ENCODE data around the gene SH3PXD2A.
A peak's percentile ranks its signal among the peaks of the same experiment; 100 is the strongest.

The SH3PXD2A gene

GRCh38 chr10:103687172-103687571 lies 168.2 kb downstream of the SH3PXD2A start:
- Histone ChIP-seq H2BK120ac (ENCODE audit: insufficient read depth, low read length, poor library complexity) (no peak overlapping the region), H3K9me3 (ENCODE audit: insufficient read depth, low read depth, low read length) (no peaks in the 10 kb centered on the region), H3K4me1 (ENCODE audit: control insufficient read depth in 1 of 2, insufficient read depth in 2 of 2, low read length in 2 of 2) (peaks cover 0 to 4% of the 10 kb centered on the region in 2 experiments), H3K79me2 (ENCODE audit: control insufficient read depth, insufficient read depth, low read length, poor library complexity) (no peaks in the 10 kb centered on the region), H4K91ac (ENCODE audit: low read depth, low read length) (no peak overlapping the region), H3K18ac (ENCODE audit: low read length) (no peak overlapping the region), H3K9ac (ENCODE audit: low read length) (no peak overlapping the region), H3K23ac (ENCODE audit: low read length) (no peak overlapping the region), H3K4me2 (ENCODE audit: low read length) (no peak overlapping the region), H2BK5ac (ENCODE audit: low read depth, low read length, poor library complexity) (no peak overlapping the region), H2AFZ (ENCODE audit: insufficient read depth, low read length, poor library complexity) (no peak overlapping the region), H2AK5ac (ENCODE audit: low read length) (no peak overlapping the region), H4K8ac (ENCODE audit: low read depth, low read length) (no peak overlapping the region), H3K36me3 (ENCODE audit: control insufficient read depth in 1 of 2, insufficient read depth in 2 of 2, low read length in 2 of 2) (no peaks in the 10 kb centered on the region), H2BK12ac (ENCODE audit: low read length) (no peak overlapping the region), H4K12ac (ENCODE audit: low read depth, low read length) (no peak overlapping the region), H3K79me1 (ENCODE audit: low read length) (peaks cover 3% of the 10 kb centered on the region), H3K4me3 (ENCODE audit: low read depth, low read length) (no peak overlapping the region), H3K14ac (ENCODE audit: low read length) (no peak overlapping the region), H3K27me3 (ENCODE audit: insufficient read depth, low read length) (no peaks in the 10 kb centered on the region), H3K27ac (ENCODE audit: low read depth, low read length) (no peak overlapping the region), H3K4ac (ENCODE audit: low read depth, low read length) (no peak overlapping the region)
- no peak for DNase-seq
- no CpG with 5 or more reads among the region's 6 CpGs for WGBS (ENCODE audit: extremely low coverage, insufficient coverage, insufficient read length)

GRCh38 chr10:103685880-103686669 lies 169.3 kb downstream of the SH3PXD2A start:
- H3K27ac ChIP-seq (ENCODE audit: low read depth, low read length): no peak overlapping the region
- H2AFZ ChIP-seq (ENCODE audit: insufficient read depth, low read length, poor library complexity): no peak overlapping the region
- H3K9ac ChIP-seq (ENCODE audit: low read length): no peak overlapping the region
- no CpG with 5 or more reads among the region's 8 CpGs for WGBS (ENCODE audit: extremely low coverage, insufficient coverage, insufficient read length)
- H3K4me1 ChIP-seq (ENCODE audit: control insufficient read depth in 1 of 2, insufficient read depth in 2 of 2, low read length in 2 of 2): peaks cover 0 to 4% of the 10 kb centered on the region in 2 experiments
- H2AK5ac ChIP-seq (ENCODE audit: low read length): no peak overlapping the region
- DNase-seq: peak; percentile 84 to 94
- H3K18ac ChIP-seq (ENCODE audit: low read length): peak overlapping the region; percentile 47
- peaks cover 3% of the 10 kb centered on the region for H3K79me1 ChIP-seq (ENCODE audit: low read length)
- no peak overlapping the region for H3K23ac ChIP-seq (ENCODE audit: low read length)
- H3K9me3 ChIP-seq (ENCODE audit: insufficient read depth, low read depth, low read length): peaks cover 1% of the 10 kb centered on the region
- H4K12ac ChIP-seq (ENCODE audit: low read depth, low read length): peak overlapping the region; percentile 36
- H3K79me2 ChIP-seq (ENCODE audit: control insufficient read depth, insufficient read depth, low read length, poor library complexity): no peaks in the 10 kb centered on the region
- H3K4me2 ChIP-seq (ENCODE audit: low read length): no peak overlapping the region
- no peak overlapping the region for H2BK12ac ChIP-seq (ENCODE audit: low read length)
- H3K4me3 ChIP-seq (ENCODE audit: low read depth, low read length): no peak overlapping the region
- H3K36me3 ChIP-seq (ENCODE audit: control insufficient read depth in 1 of 2, insufficient read depth in 2 of 2, low read length in 2 of 2): no peaks in the 10 kb centered on the region
- H3K4ac ChIP-seq (ENCODE audit: low read depth, low read length): no peak overlapping the region
- no peak overlapping the region for H3K14ac ChIP-seq (ENCODE audit: low read length)
- H2BK5ac ChIP-seq (ENCODE audit: low read depth, low read length, poor library complexity): no peak overlapping the region
- peak overlapping the region; percentile 71 for H4K91ac ChIP-seq (ENCODE audit: low read depth, low read length)
- H3K27me3 ChIP-seq (ENCODE audit: insufficient read depth, low read length): no peaks in the 10 kb centered on the region
- no peak overlapping the region for H2BK120ac ChIP-seq (ENCODE audit: insufficient read depth, low read length, poor library complexity)
- no peak overlapping the region for H4K8ac ChIP-seq (ENCODE audit: low read depth, low read length)

GRCh38 chr10:103683851-103684250 lies 171.5 kb downstream of the SH3PXD2A start:
- Histone ChIP-seq H2BK5ac (ENCODE audit: low read depth, low read length, poor library complexity) (no peak overlapping the region), H3K4ac (ENCODE audit: low read depth, low read length) (no peak overlapping the region), H3K9me3 (ENCODE audit: insufficient read depth, low read depth, low read length) (peaks cover 1% of the 10 kb centered on the region), H2AFZ (ENCODE audit: insufficient read depth, low read length, poor library complexity) (no peak overlapping the region), H3K79me1 (ENCODE audit: low read length) (peaks cover 12% of the 10 kb centered on the region), H2BK120ac (ENCODE audit: insufficient read depth, low read length, poor library complexity) (peak overlapping the region; percentile 14), H3K23ac (ENCODE audit: low read length) (no peak overlapping the region), H2AK5ac (ENCODE audit: low read length) (no peak overlapping the region), H3K4me1 (ENCODE audit: control insufficient read depth in 1 of 2, insufficient read depth in 2 of 2, low read length in 2 of 2) (peaks cover 9 to 13% of the 10 kb centered on the region in 2 experiments), H4K12ac (ENCODE audit: low read depth, low read length) (no peak overlapping the region), H3K27me3 (ENCODE audit: insufficient read depth, low read length) (no peaks in the 10 kb centered on the region), H3K36me3 (ENCODE audit: control insufficient read depth in 1 of 2, insufficient read depth in 2 of 2, low read length in 2 of 2) (no peaks in the 10 kb centered on the region), H4K91ac (ENCODE audit: low read depth, low read length) (no peak overlapping the region), H3K4me3 (ENCODE audit: low read depth, low read length) (no peak overlapping the region), H4K8ac (ENCODE audit: low read depth, low read length) (no peak overlapping the region), H3K79me2 (ENCODE audit: control insufficient read depth, insufficient read depth, low read length, poor library complexity) (no peaks in the 10 kb centered on the region), H3K14ac (ENCODE audit: low read length) (peak overlapping the region; percentile 28), H3K4me2 (ENCODE audit: low read length) (no peak overlapping the region), H2BK12ac (ENCODE audit: low read length) (peak overlapping the region; percentile 27), H3K18ac (ENCODE audit: low read length) (peak overlapping the region; percentile 67), H3K27ac (ENCODE audit: low read depth, low read length) (no peak overlapping the region), H3K9ac (ENCODE audit: low read length) (no peak overlapping the region)
- WGBS (ENCODE audit: extremely low coverage, insufficient coverage, insufficient read length): no CpG with 5 or more reads among the region's 4 CpGs
- DNase-seq: no peak

- no peak overlapping the region for H4K91ac ChIP-seq (ENCODE audit: low read depth, low read length)
- peaks cover 22% of the 10 kb centered on the region for H3K79me1 ChIP-seq (ENCODE audit: low read length)
- no peak overlapping the region for H4K8ac ChIP-seq (ENCODE audit: low read depth, low read length)
- H3K4ac ChIP-seq (ENCODE audit: low read depth, low read length): no peak overlapping the region
- H3K4me2 ChIP-seq (ENCODE audit: low read length): no peak overlapping the region
- H3K4me3 ChIP-seq (ENCODE audit: low read depth, low read length): no peak overlapping the region
- no peak overlapping the region for H3K23ac ChIP-seq (ENCODE audit: low read length)
- H2BK5ac ChIP-seq (ENCODE audit: low read depth, low read length, poor library complexity): no peak overlapping the region
- H3K9ac ChIP-seq (ENCODE audit: low read length): no peak overlapping the region
- H3K79me2 ChIP-seq (ENCODE audit: control insufficient read depth, insufficient read depth, low read length, poor library complexity): no peaks in the 10 kb centered on the region
- H3K36me3 ChIP-seq (ENCODE audit: control insufficient read depth in 1 of 2, insufficient read depth in 2 of 2, low read length in 2 of 2): no peaks in the 10 kb centered on the region
- no peak overlapping the region for H2AFZ ChIP-seq (ENCODE audit: insufficient read depth, low read length, poor library complexity)
- no peak overlapping the region for H3K18ac ChIP-seq (ENCODE audit: low read length)
- H2BK12ac ChIP-seq (ENCODE audit: low read length): no peak overlapping the region
- H3K27me3 ChIP-seq (ENCODE audit: insufficient read depth, low read length): no peaks in the 10 kb centered on the region
- H2AK5ac ChIP-seq (ENCODE audit: low read length): no peak overlapping the region
- no peak overlapping the region for H4K12ac ChIP-seq (ENCODE audit: low read depth, low read length)
- no peak overlapping the region for H3K27ac ChIP-seq (ENCODE audit: low read depth, low read length)
- H2BK120ac ChIP-seq (ENCODE audit: insufficient read depth, low read length, poor library complexity): no peak overlapping the region
- H3K14ac ChIP-seq (ENCODE audit: low read length): no peak overlapping the region
- WGBS (ENCODE audit: extremely low coverage, insufficient coverage, insufficient read length): no CpG with 5 or more reads among the region's 12 CpGs
- DNase-seq: no peak
- H3K4me1 ChIP-seq (ENCODE audit: control insufficient read depth in 1 of 2, insufficient read depth in 2 of 2, low read length in 2 of 2): peaks cover 19 to 23% of the 10 kb centered on the region in 2 experiments
- peaks cover 1% of the 10 kb centered on the region for H3K9me3 ChIP-seq (ENCODE audit: insufficient read depth, low read depth, low read length)
These were observed 172.7 kb downstream of the SH3PXD2A start for GRCh38 chr10:103682631-103683030.

Data from trophoblast cell (in vitro differentiated cells and primary cell).